Effector CD8-positive, alpha-beta T cell (primary cell): ENCODE measurements around the gene ACTR3.
"Not testable (repeated sequence)": the region's sequence is repeated elsewhere in the genome, so short reads cannot be mapped to it uniquely, and the experiment has no call there.

Experiments used
- DNase-seq: peaks from one replicate; lab custom pipeline; 2025; lab: John Stamatoyannopoulos, UW
- total RNA-seq, 4 experiments: gene quantifications; one replicate each; lab custom pipeline; 2026; lab: John Stamatoyannopoulos, UW

The ACTR3 gene
- 329 to 606 (median 358) reads per million in 4 experiments for total RNA-seq

GRCh38 chr2:113889471-113890252 lies at the start of gene ACTR3:
ACTR3 (plus strand) TSS chr2:113890089; CDS start chr2:113890280, 191 bp downstream.
- peak; percentile 96 for DNase-seq

- no peak for DNase-seq
Measured at GRCh38 chr2:113840518-113840917, 49.4 kb upstream of the ACTR3 start.

- DNase-seq, result no peak
Measured at GRCh38 chr2:113842919-113843736, 46.8 kb upstream of the ACTR3 start.

GRCh38 chr2:113843737-113844050 lies 46.2 kb upstream of the ACTR3 start:
- DNase-seq, result not testable (repeated sequence)

GRCh38 chr2:113845261-113845660 lies 44.6 kb upstream of the ACTR3 start:
- no peak for DNase-seq

GRCh38 chr2:113845796-113846195 lies 44.1 kb upstream of the ACTR3 start:
- not testable (repeated sequence) for DNase-seq

GRCh38 chr2:113846429-113846828 lies 43.5 kb upstream of the ACTR3 start:
- no peak for DNase-seq

- no peak for DNase-seq
Measured at GRCh38 chr2:113847144-113847543, 42.7 kb upstream of the ACTR3 start.

GRCh38 chr2:113848758-113849415 lies 41.0 kb upstream of the ACTR3 start:
- no peak for DNase-seq

GRCh38 chr2:113850687-113851086 lies 39.2 kb upstream of the ACTR3 start:
- no peak for DNase-seq

GRCh38 chr2:113851640-113852039 lies 38.2 kb upstream of the ACTR3 start:
- DNase-seq, result no peak

GRCh38 chr2:113854208-113854607 lies 35.7 kb upstream of the ACTR3 start:
- DNase-seq, result no peak

- no peak for DNase-seq
Measured at GRCh38 chr2:113854970-113855740, 34.7 kb upstream of the ACTR3 start.

GRCh38 chr2:113857464-113857863 lies 32.4 kb upstream of the ACTR3 start:
- no peak for DNase-seq

- no peak for DNase-seq
Measured at GRCh38 chr2:113858764-113859163, 31.1 kb upstream of the ACTR3 start.

GRCh38 chr2:113861740-113862139 lies 28.1 kb upstream of the ACTR3 start:
- no peak for DNase-seq

- no peak for DNase-seq
Measured at GRCh38 chr2:113863144-113863543, 26.7 kb upstream of the ACTR3 start.

GRCh38 chr2:113867571-113867970 lies 22.3 kb upstream of the ACTR3 start:
- no peak for DNase-seq

- no peak for DNase-seq
Measured at GRCh38 chr2:113869253-113869652, 20.6 kb upstream of the ACTR3 start.

- no peak for DNase-seq
Measured at GRCh38 chr2:113872201-113872600, 17.7 kb upstream of the ACTR3 start.

GRCh38 chr2:113873867-113874266 lies 16.0 kb upstream of the ACTR3 start:
- no peak for DNase-seq

GRCh38 chr2:113875135-113875534 lies 14.8 kb upstream of the ACTR3 start:
- no peak for DNase-seq
